DOHH2 (cell line): Measurements from ENCODE around the gene COL5A2.

Experiments used
- CTCF ChIP-seq: fragments of 200-600 bp; sonication (generic); IDR thresholded peaks from one replicate; pipeline ENCODE4 v1.5.1; 2014; ENCODE audit warnings: antibody characterized with exemption, mild to moderate bottlenecking, low read depth, low read length; ENCODE audit not compliant: poor library complexity, severe bottlenecking
- EZH2phosphoT487 ChIP-seq: fragments of 200-600 bp; sonication (generic); IDR thresholded peaks from 2 replicates; pipeline ENCODE4 v1.6.1; 2017; ENCODE audit warnings: borderline replicate concordance, mild to moderate bottlenecking, antibody characterized with exemption, low read length, moderate library complexity, mixed read lengths

- no peak for TF ChIP-seq CTCF
- no peak for TF ChIP-seq EZH2phosphoT487
Measured at GRCh38 chr2:189045836-189046235, 133.7 kb downstream of the COL5A2 start.
